Liver (tissue), 3 donors: ENCODE data around the gene INSM1.

Source experiments
- CTCF ChIP-seq: fragments of 150-350 bp; IDR thresholded peaks from 2 replicates; pipeline ENCODE4 v1.5.1; 2017; ENCODE audit warnings: improper control_type of control experiment, low read depth, low read length; ENCODE audit not compliant: missing input control
- GABPA ChIP-seq, 2 donors: IDR thresholded peaks in 1 of 2; conservative IDR thresholded peaks in 1 of 2; 2 replicates each; pipeline ENCODE4 v1.6.1; 2016; ENCODE audit warnings: antibody characterized with exemption in 2 of 2, mild to moderate bottlenecking in 1 of 2, moderate library complexity in 1 of 2
- JUND ChIP-seq, 2 donors: IDR thresholded peaks; 2 replicates each; pipeline ENCODE4 v1.6.1; 2016; ENCODE audit warnings: antibody characterized with exemption in 2 of 2
- MAX ChIP-seq: IDR thresholded peaks from 2 replicates; pipeline ENCODE4 v1.6.1; 2016; ENCODE audit warnings: antibody characterized with exemption
- NR2F2 ChIP-seq: IDR thresholded peaks from 2 replicates; pipeline ENCODE4 v1.6.1; 2016; ENCODE audit warnings: antibody characterized with exemption
- REST ChIP-seq: IDR thresholded peaks from 2 replicates; pipeline ENCODE4 v1.6.1; 2016; ENCODE audit warnings: antibody characterized with exemption, mild to moderate bottlenecking
- SP1 ChIP-seq: IDR thresholded peaks from 2 replicates; pipeline ENCODE4 v1.6.1; 2018; ENCODE audit warnings: antibody characterized with exemption, mild to moderate bottlenecking
- TAF1 ChIP-seq: conservative IDR thresholded peaks from 2 replicates; pipeline ENCODE4 v1.6.1; 2016; ENCODE audit warnings: antibody characterized with exemption, mild to moderate bottlenecking
- ZBTB33 ChIP-seq: IDR thresholded peaks from 2 replicates; pipeline ENCODE4 v1.6.1; 2016; ENCODE audit warnings: antibody characterized with exemption
- donor health status: healthy.
- donor health status: healthy.

- TF ChIP-seq JUND (IDR thresholded peaks at IDR 0.05) = no peak
- no peak for TF ChIP-seq NR2F2
- TF ChIP-seq CTCF = no peak
- TF ChIP-seq REST = no peak
- TF ChIP-seq MAX = no peak
- no peak for TF ChIP-seq ZBTB33
- TF ChIP-seq GABPA (IDR thresholded peaks at IDR 0.05 in 1 of 2, conservative IDR thresholded peaks at IDR 0.05 in 1 of 2) = no peak
- TF ChIP-seq SP1 = no peak
- TF ChIP-seq TAF1 = no peak
These were observed 23.2 kb downstream of the INSM1 start for GRCh38 chr20:20391115-20391514.
